ENCODE data around the gene KLK12.

Gene KLK12, protein sequence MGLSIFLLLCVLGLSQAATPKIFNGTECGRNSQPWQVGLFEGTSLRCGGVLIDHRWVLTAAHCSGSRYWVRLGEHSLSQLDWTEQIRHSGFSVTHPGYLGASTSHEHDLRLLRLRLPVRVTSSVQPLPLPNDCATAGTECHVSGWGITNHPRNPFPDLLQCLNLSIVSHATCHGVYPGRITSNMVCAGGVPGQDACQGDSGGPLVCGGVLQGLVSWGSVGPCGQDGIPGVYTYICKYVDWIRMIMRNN

DNA sequence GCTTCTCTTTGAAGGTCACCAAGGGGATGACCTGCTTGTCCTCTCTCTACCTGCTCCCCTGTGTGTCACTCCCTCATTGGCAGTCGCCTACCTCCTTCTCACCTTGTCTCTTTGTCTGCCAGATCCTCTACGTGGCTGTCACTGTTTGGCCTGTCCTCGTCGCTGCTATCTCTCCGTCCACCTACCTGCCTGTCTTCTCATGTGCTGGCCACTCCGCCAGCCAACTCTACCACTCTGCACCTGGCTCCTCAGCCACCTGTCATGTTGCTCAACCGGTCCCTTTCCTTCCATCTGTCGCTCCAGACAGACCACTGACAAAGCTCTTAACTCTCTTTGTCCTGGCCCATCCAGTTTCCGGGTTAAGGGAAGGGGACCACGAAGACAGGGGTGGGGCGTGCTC lies at the start of gene KLK12:
TSS of gene KLK12 (minus strand) at position 299 of the 400 bp plus-strand sequence. CDS start 381 bp downstream, outside the sequence.
- no peak for DNase-seq (ENCODE audit: low spot score)
- TF ChIP-seq, protein P1, sequence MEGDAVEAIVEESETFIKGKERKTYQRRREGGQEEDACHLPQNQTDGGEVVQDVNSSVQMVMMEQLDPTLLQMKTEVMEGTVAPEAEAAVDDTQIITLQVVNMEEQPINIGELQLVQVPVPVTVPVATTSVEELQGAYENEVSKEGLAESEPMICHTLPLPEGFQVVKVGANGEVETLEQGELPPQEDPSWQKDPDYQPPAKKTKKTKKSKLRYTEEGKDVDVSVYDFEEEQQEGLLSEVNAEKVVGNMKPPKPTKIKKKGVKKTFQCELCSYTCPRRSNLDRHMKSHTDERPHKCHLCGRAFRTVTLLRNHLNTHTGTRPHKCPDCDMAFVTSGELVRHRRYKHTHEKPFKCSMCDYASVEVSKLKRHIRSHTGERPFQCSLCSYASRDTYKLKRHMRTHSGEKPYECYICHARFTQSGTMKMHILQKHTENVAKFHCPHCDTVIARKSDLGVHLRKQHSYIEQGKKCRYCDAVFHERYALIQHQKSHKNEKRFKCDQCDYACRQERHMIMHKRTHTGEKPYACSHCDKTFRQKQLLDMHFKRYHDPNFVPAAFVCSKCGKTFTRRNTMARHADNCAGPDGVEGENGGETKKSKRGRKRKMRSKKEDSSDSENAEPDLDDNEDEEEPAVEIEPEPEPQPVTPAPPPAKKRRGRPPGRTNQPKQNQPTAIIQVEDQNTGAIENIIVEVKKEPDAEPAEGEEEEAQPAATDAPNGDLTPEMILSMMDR (IDR thresholded peaks at IDR 0.05; ENCODE audit: extremely low read depth, insufficient read depth, missing control alignments), result no peak
- in situ Hi-C loops (cut with MboI; ENCODE audit: low pct_unique_long_range_greater_than_20kb, low sequenced_read_pairs, unreplicated experiment), result no loop called here

DNA sequence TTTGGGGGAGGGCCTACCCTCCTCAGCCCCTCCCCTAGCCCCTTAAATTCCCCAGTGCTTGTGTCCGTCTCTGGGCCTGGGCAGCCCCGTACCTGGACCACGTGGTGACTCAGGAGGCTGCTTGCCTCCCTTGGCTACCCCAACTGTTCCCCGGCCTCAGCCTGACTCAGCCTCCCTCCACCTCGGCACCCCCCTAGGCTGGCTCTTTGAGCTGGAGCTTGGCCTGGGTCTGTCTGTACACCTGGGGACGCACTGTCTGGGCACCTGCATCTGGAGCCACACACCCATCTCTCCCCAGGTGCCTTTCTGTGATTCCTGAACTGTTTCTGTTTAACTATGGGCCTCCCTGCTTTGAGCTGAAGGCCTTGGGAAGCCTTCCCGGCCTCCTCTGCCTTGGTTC lies 49.7 kb upstream of the KLK12 start:
- DNase-seq (ENCODE audit: low spot score), result no peak
- TF ChIP-seq, protein P1 (IDR thresholded peaks at IDR 0.05; ENCODE audit: extremely low read depth, insufficient read depth, missing control alignments), result no peak
- in situ Hi-C loops (cut with MboI; ENCODE audit: low pct_unique_long_range_greater_than_20kb, low sequenced_read_pairs, unreplicated experiment), result no loop called here

DNA sequence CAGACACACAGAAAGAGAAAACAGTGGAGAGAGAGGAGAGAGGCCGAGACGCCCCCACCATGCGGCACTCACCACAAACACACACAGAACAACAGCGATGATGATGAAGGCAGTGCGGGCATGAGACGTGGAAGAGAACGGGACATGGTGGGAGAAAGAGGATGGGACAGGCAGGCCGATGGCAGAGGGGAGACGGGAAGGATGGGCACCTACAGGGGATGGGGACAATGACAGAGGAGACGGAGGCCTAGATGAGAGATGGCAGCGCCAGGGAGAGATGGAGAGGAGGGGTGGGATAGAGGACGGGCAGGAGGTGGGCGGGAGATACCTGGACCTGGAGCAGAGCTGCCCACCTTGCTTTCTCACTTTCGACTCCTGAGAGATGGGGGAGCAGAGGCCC lies 49.0 kb upstream of the KLK12 start:
- in situ Hi-C loops (cut with MboI; ENCODE audit: low pct_unique_long_range_greater_than_20kb, low sequenced_read_pairs, unreplicated experiment), result no loop called here
- DNase-seq (ENCODE audit: low spot score), result no peak
- TF ChIP-seq, protein P1 (IDR thresholded peaks at IDR 0.05; ENCODE audit: extremely low read depth, insufficient read depth, missing control alignments), result no peak

DNA sequence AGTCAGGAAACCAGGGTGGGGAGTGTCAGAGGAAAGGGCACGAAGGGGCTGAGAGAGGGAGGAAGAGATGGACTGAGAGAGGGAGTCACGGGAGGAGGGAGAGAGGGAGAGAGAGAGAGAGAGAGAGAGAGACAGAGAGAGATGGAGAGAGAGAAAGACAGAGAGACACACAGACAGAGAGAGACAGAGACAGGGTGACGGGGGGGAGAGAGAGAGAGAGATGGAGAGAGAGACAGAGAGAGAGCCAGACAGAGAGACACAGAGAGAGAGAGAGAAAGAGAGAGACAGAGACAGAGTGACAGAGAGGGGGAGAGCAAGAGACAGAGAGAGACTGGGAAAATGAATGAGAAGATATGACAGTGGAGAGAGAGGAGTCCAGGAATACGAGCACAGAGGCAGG lies 48.4 kb upstream of the KLK12 start:
- no peak for DNase-seq (ENCODE audit: low spot score)
- in situ Hi-C loops (cut with MboI; ENCODE audit: low pct_unique_long_range_greater_than_20kb, low sequenced_read_pairs, unreplicated experiment), result no loop called here
- TF ChIP-seq, protein P1 (IDR thresholded peaks at IDR 0.05; ENCODE audit: extremely low read depth, insufficient read depth, missing control alignments), result no peak

DNA sequence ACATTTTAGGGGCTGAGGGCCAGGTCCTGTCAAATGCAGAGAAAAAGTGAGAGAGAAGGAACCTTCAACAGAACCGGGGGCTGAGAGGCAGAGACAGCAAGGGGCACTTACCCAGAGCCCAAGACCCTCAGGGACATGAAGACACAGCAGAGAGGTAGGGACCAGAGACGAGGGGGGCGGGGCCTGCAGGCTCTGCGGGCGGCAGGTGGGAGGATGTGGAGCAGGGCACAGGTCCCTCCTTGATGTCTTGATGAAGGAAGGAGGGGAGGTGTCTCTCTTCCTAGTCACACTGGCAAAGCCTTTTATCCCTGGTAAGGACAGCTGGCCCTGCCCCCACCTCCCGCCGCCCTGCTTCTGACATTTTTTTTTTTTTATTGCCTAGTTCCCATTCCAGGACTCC lies 47.8 kb upstream of the KLK12 start, which contains the start of gene KLK14:
TSS of gene KLK14 (minus strand) at position 277 of the 400 bp plus-strand sequence. CDS start at position 4, 273 bp downstream.
- TF ChIP-seq, protein P1 (IDR thresholded peaks at IDR 0.05; ENCODE audit: extremely low read depth, insufficient read depth, missing control alignments), result no peak
- DNase-seq (ENCODE audit: low spot score), result no peak
- in situ Hi-C loops (cut with MboI; ENCODE audit: low pct_unique_long_range_greater_than_20kb, low sequenced_read_pairs, unreplicated experiment), result no loop called here

DNA sequence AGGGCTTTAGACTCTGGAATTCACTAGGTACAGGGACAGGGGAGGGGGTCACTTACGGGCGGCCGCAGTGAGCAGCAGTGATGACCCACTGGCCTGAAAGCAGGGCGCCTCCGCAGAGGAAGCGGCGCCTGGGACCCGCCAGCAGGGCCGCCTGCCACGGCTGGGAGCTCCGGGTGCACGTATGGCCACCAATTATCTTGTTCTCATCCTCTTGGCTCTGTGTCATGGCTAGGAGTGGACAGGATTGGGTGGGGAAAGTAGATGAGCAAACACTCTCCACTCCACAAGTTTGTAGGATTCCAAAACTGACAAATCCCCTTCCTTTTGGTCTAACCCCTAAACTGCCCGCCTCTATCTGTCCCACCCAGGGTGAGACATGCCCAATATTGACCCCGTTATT lies 46.7 kb upstream of the KLK12 start:
- in situ Hi-C loops (cut with MboI; ENCODE audit: low pct_unique_long_range_greater_than_20kb, low sequenced_read_pairs, unreplicated experiment), result no loop called here
- no peak for DNase-seq (ENCODE audit: low spot score)
- TF ChIP-seq, protein P1 (IDR thresholded peaks at IDR 0.05; ENCODE audit: extremely low read depth, insufficient read depth, missing control alignments), result no peak
